ENCODE results near the gene KCNMA1.

KCNMA1 gene

DNA sequence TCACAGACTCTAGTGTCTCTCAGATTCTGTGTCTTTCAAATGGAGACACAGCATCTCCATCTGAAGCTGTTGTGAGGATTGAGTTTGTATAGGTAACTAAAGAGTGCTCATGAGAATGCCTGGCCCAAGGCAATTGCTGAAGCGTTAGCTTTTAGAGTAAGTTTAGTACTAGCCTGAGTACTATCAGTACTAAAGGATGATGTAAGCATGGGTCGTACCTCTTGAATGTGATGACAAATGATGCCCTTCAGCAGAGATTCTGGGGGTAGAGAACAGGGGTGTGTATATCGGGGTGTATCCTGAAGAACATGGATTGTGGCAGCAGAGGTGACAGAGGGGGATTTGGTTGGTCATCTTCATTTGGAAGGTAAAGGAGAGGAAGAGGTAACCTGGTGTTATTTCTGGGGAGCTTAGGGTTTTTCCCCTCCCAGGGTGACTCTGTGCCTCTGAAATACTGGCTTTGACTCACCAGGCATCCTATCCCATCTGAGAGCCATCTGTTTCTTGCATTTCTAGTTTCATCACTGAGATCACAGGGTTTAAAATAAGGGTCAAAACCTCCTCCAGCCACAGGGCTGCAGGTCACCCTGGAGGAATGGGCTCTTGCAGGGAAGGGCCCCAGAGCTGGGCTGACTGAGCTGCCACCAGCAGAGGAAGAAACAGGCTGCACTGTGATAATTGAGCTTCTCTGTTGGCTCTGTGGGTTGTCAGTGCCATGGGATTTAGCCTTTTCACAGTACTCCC is 756.0 kb downstream of the KCNMA1 start:
- DNase-seq (ENCODE audit: extremely low read depth, low read depth), result no peak
- no peak for TF ChIP-seq CTCF (IDR thresholded peaks at IDR 0.05; ENCODE audit: low read depth, low read length)

GRCh38 chr10:76880931-76881330 is 756.7 kb downstream of the KCNMA1 start:
- no peak for DNase-seq (ENCODE audit: extremely low read depth, low read depth)
- TF ChIP-seq CTCF (IDR thresholded peaks at IDR 0.05; ENCODE audit: low read depth, low read length), result no peak

DNA sequence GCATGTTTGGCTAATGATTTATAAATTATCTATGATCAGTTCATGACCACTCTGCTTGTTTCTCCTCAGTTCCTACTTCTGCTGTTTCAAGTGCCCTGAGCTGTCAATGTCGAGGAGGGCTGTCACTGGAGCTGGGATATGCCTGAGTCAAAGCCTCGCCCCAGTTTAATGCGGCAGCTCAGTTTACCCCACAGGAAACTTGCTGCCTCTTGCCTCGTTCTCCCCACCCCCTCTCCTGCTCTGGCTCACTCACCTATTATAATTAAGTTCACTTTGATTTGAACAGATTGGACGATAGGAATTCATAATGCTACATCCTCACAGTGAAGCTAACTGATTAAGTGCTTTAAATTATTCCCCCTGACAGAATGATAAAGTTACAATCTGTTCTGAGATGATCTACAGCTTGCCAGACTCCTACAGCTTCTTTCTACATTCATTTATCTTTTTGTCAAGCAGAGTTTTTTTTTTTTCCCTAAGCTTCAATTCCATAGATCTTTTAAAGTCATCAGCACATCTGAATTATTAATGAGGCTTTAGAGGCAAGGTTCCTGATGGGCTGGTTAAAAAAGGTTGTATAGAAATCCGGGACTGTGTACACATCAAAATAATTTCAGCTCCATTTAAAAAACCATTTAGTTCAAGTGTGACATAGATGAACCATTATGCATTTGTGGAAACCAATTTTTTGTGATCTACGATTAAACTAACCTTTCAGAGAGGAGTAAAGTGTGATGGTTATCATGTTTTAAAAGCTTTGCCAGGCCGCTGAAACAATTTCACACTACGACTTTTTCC is 758.3 kb downstream of the KCNMA1 start:
- TF ChIP-seq CTCF (IDR thresholded peaks at IDR 0.05; ENCODE audit: low read depth, low read length), result no peak
- no peak for DNase-seq (ENCODE audit: extremely low read depth, low read depth)

GRCh38 chr10:76878514-76878913 is 759.1 kb downstream of the KCNMA1 start:
- DNase-seq (ENCODE audit: extremely low read depth, low read depth), result no peak
- no peak for TF ChIP-seq CTCF (IDR thresholded peaks at IDR 0.05; ENCODE audit: low read depth, low read length)

DNA sequence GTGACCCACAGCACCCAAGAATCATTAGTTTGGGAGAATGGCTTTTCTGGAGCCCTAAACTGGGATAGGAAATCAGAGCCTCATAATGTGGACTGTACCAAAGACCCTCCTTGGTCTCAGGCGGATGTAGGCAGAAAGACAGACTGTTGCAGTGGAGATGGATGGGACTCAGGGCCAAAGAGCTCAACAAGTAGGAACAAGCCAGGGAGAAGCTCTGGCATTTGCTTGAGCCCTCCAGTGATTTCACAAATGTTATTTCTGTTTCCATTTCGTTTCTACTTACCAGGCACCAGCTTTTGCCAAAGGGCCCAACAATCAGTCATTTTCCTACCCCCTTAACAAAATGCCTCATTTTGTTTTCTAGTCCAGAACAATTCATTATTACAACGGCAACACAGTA is 762.7 kb downstream of the KCNMA1 start:
- DNase-seq (ENCODE audit: extremely low read depth, low read depth), result no peak
- TF ChIP-seq CTCF (IDR thresholded peaks at IDR 0.05; ENCODE audit: low read depth, low read length), result no peak

GRCh38 chr10:76874176-76874575 is 763.4 kb downstream of the KCNMA1 start:
- TF ChIP-seq CTCF (IDR thresholded peaks at IDR 0.05; ENCODE audit: low read depth, low read length), result no peak
- no peak for DNase-seq (ENCODE audit: extremely low read depth, low read depth)

- TF ChIP-seq CTCF (IDR thresholded peaks at IDR 0.05; ENCODE audit: low read depth, low read length), result no peak
Observed at GRCh38 chr10:76871697-76872295, 765.8 kb downstream of the KCNMA1 start.

More at GRCh38 chr10:76871697-76872295, 765.8 kb downstream of the KCNMA1 start:
- DNase-seq (ENCODE audit: extremely low read depth, low read depth), result no peak

All from AG09319 (cell line).